Measurements from ENCODE around the gene C2CD4C. TPM values are rescaled to one million over a fixed set of nuclear protein-coding genes. Genes with fewer than 3 reads are reported as not detected.
"Not testable (repeated sequence)": the region's sequence is repeated elsewhere in the genome, so short reads cannot be mapped to it uniquely, and the experiment has no call there.

Gene C2CD4C
- total RNA-seq, 1 donor from 2014 or later = 1.1 TPM

DNA sequence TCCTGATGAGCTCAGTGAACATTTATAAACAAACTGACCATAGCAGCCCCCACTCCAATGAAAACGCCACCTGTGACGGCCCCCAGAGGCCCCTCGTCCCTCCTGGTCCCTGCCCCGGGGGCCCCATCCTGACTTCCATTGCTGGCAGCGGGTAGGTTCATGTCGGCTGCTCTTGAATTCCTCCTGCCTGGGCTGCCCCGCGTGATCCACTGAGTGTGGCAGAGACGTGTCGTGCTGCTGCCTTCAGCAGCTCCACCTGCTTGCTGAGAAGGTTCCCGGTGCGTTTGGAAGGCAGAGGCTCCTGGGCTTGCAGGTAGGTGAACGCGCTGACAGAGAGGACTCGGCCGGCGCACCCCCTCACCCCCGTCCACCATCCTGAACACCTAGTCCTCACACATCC is 11.6 kb downstream of the C2CD4C start:
- peak; percentile 72 for DNase-seq (ENCODE audit: low spot score)
- peaks cover 5% of the 10 kb centered on the region for H3K27me3 Mint-ChIP-seq (ENCODE audit: low read depth)
- no peak overlapping the region for H3K4me3 Mint-ChIP-seq (ENCODE audit: unreplicated experiment)
- H3K4me1 Mint-ChIP-seq (ENCODE audit: low read depth) = no peaks in the 10 kb centered on the region
- no peaks in the 10 kb centered on the region for H3K36me3 Mint-ChIP-seq (ENCODE audit: low read depth)
- H3K9me3 Mint-ChIP-seq (ENCODE audit: low read depth) = peaks cover 4% of the 10 kb centered on the region
- TF ChIP-seq, protein P1, sequence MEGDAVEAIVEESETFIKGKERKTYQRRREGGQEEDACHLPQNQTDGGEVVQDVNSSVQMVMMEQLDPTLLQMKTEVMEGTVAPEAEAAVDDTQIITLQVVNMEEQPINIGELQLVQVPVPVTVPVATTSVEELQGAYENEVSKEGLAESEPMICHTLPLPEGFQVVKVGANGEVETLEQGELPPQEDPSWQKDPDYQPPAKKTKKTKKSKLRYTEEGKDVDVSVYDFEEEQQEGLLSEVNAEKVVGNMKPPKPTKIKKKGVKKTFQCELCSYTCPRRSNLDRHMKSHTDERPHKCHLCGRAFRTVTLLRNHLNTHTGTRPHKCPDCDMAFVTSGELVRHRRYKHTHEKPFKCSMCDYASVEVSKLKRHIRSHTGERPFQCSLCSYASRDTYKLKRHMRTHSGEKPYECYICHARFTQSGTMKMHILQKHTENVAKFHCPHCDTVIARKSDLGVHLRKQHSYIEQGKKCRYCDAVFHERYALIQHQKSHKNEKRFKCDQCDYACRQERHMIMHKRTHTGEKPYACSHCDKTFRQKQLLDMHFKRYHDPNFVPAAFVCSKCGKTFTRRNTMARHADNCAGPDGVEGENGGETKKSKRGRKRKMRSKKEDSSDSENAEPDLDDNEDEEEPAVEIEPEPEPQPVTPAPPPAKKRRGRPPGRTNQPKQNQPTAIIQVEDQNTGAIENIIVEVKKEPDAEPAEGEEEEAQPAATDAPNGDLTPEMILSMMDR (IDR thresholded peaks at IDR 0.05) = no peak
- no peak overlapping the region for H3K27ac Mint-ChIP-seq (ENCODE audit: unreplicated experiment)

DNA sequence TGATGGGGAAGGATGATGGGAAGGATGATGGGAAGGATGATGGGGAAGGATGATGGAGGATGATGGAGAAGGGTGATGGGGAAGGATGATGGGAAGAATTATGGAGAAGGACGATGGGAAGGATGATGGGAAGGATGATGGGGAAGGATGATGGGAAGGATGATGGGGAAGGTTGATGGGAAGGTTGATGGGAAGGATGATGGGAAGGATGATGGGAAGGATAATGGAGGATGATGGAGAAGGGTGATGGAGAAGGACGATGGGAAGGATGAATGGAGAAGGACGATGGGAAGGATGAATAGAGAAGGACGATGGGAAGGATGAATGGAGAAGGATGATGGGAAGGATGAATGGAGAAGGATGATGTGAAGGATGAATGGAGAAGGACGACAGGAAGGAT is 13.5 kb downstream of the C2CD4C start:
- TF ChIP-seq, protein P1 (IDR thresholded peaks at IDR 0.05) = no peak
- peak overlapping the region; percentile 27 for H3K4me3 Mint-ChIP-seq (ENCODE audit: unreplicated experiment)
- no peaks in the 10 kb centered on the region for H3K36me3 Mint-ChIP-seq (ENCODE audit: low read depth)
- no peak overlapping the region for H3K27ac Mint-ChIP-seq (ENCODE audit: unreplicated experiment)
- no peak for DNase-seq (ENCODE audit: low spot score)
- H3K4me1 Mint-ChIP-seq (ENCODE audit: low read depth) = no peaks in the 10 kb centered on the region
- peaks cover 4% of the 10 kb centered on the region for H3K9me3 Mint-ChIP-seq (ENCODE audit: low read depth)
- peaks cover 5% of the 10 kb centered on the region for H3K27me3 Mint-ChIP-seq (ENCODE audit: low read depth)

DNA sequence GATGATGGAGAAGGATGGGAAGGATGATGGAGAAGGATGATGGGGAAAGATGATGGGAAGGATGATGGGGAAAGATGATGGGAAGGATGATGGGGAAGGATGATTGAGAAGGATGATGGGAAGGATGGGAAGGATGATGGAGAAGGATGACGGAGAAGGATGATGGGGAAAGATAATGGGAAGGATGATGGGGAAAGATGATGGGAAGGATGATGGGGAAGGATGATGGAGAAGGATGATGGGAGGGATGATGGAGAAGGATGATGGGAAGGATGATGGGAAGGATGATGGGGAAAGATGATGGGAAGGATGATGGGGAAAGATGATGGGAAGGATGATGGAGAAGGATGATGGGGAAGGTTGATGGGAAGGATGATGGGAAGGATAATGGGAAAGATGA is 14.1 kb downstream of the C2CD4C start:
- H3K27ac Mint-ChIP-seq (ENCODE audit: unreplicated experiment); DNase-seq (ENCODE audit: low spot score); H3K9me3 Mint-ChIP-seq (ENCODE audit: low read depth); H3K4me3 Mint-ChIP-seq (ENCODE audit: unreplicated experiment); H3K36me3 Mint-ChIP-seq (ENCODE audit: low read depth); H3K4me1 Mint-ChIP-seq (ENCODE audit: low read depth); H3K27me3 Mint-ChIP-seq (ENCODE audit: low read depth): not testable (repeated sequence)

DNA sequence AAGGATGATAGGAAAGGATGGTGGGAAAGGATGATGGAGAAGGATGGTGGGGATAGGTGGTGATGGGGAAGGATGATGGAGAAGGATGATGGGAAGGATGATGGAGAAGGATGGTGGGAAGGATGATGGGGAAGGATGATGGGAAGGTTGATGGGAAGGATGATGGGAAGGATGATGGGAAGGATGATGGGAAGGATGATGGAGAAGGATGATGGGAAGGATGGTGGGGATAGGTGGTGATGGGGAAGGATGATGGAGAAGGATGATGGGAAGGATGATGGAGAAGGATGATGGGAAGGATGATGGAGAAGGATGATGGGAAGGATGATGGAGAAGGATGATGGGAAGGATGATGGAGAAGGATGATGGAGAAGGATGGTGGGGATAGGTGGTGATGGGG is 15.4 kb downstream of the C2CD4C start:
- H3K4me1 Mint-ChIP-seq (ENCODE audit: low read depth); DNase-seq (ENCODE audit: low spot score); H3K27me3 Mint-ChIP-seq (ENCODE audit: low read depth); H3K36me3 Mint-ChIP-seq (ENCODE audit: low read depth); H3K9me3 Mint-ChIP-seq (ENCODE audit: low read depth); H3K4me3 Mint-ChIP-seq (ENCODE audit: unreplicated experiment): not testable (repeated sequence)
- peak overlapping the region; percentile 69 for H3K27ac Mint-ChIP-seq (ENCODE audit: unreplicated experiment)

DNA sequence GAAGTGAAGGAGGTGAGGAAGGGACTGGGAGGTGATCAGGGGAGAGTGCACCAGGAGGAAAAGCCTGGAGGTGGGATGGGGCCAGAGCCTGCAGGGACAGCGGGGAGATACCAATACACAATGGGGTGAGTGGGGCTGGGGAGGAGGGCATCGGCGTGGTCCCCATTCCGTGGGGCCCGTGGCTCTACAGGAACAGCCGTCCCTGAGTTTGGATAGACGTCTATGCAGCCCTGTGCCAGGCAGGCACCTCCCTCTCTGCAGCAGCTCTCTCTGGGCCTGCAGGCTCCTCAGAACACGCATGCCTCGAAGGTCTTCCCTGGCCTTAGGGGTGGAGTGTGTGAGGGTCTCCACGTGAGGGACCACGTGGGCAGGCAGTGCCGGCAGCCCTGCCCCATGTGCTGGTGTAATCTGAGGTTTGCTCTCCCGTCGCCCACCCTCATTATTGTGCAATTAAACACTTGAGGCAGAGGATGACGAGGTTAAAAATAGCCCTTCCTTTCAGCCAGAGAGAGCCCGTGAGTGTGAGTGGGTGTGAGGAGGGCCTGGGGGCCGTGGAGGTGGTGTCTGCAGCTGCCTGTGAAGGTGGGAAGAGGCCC is 16.5 kb downstream of the C2CD4C start:
- no peak overlapping the region for H3K27ac Mint-ChIP-seq (ENCODE audit: unreplicated experiment)
- peaks cover 4% of the 10 kb centered on the region for H3K9me3 Mint-ChIP-seq (ENCODE audit: low read depth)
- H3K4me1 Mint-ChIP-seq (ENCODE audit: low read depth) = no peaks in the 10 kb centered on the region
- H3K27me3 Mint-ChIP-seq (ENCODE audit: low read depth) = peaks cover 4% of the 10 kb centered on the region
- no peak overlapping the region for H3K4me3 Mint-ChIP-seq (ENCODE audit: unreplicated experiment)
- H3K36me3 Mint-ChIP-seq (ENCODE audit: low read depth) = no peaks in the 10 kb centered on the region
- TF ChIP-seq, protein P1 (IDR thresholded peaks at IDR 0.05) = no peak
- DNase-seq (ENCODE audit: low spot score) = peak; percentile 55

DNA sequence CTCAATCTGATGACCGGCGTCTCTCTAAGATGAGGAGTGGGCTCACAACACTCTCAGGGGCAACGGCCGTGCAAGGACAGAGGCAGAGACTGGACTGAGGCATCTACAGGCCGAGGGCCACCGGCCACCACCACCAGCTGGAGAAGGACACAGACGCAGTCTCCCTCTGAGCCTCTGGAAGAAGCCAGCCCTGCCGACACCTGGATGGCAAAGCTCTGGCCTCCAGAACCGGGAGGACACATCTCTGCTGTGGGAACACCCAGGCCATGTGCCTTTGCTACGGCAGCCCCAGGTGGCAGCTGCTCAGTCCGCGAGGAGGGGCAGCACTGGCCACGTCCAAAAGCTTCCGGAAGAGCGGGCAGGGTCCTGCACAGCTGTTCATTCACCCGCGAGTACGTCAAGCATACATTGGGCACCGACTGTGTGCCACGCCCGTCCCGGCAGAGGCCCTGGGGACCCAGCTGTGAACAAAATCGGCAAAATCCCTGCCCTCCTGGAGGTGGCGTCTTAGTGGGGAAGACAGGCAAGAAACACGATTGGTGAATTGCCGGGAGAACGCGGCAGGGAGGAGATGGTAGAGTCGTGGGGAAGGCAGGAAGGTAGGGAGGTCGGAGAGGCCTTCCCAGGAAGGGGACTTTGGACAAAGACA is 17.1 kb downstream of the C2CD4C start:
- Mint-ChIP-seq H3K36me3 (ENCODE audit: low read depth) (no peaks in the 10 kb centered on the region), H3K4me1 (ENCODE audit: low read depth) (no peaks in the 10 kb centered on the region), H3K27ac (ENCODE audit: unreplicated experiment) (no peak overlapping the region), H3K4me3 (ENCODE audit: unreplicated experiment) (no peak overlapping the region), H3K27me3 (ENCODE audit: low read depth) (peaks cover 6% of the 10 kb centered on the region), H3K9me3 (ENCODE audit: low read depth) (peaks cover 4% of the 10 kb centered on the region)
- TF ChIP-seq, protein P1 (IDR thresholded peaks at IDR 0.05) = no peak
- DNase-seq (ENCODE audit: low spot score) = peak; percentile 79

All from chondrocyte (in vitro differentiated cells).